UCSD-AML1 (cell line): Measurements from ENCODE around the gene GABRB1.

ENCODE experiments used
- DNase-seq: peaks from one replicate; lab custom pipeline; 2025; ENCODE audit not compliant: unreplicated experiment; lab: John Stamatoyannopoulos, UW

The GABRB1 gene

GRCh38 chr4:47045261-47045660 is 13.9 kb downstream of the GABRB1 start:
- no peak for DNase-seq

GRCh38 chr4:47049347-47049746 is 18.0 kb downstream of the GABRB1 start:
- no peak for DNase-seq

GRCh38 chr4:47050761-47051725 is 19.7 kb downstream of the GABRB1 start:
- no peak for DNase-seq

GRCh38 chr4:47053485-47053884 is 22.1 kb downstream of the GABRB1 start:
- no peak for DNase-seq

GRCh38 chr4:47054130-47054529 is 22.8 kb downstream of the GABRB1 start:
- DNase-seq: no peak

GRCh38 chr4:47057991-47058390 is 26.6 kb downstream of the GABRB1 start:
- no peak for DNase-seq

GRCh38 chr4:47060561-47060960 is 29.2 kb downstream of the GABRB1 start:
- no peak for DNase-seq

- no peak for DNase-seq
Measured at GRCh38 chr4:47061435-47061834, 30.1 kb downstream of the GABRB1 start.

GRCh38 chr4:47065051-47065481 is 33.7 kb downstream of the GABRB1 start:
- no peak for DNase-seq

GRCh38 chr4:47068986-47069385 is 37.6 kb downstream of the GABRB1 start:
- DNase-seq: no peak

- DNase-seq: no peak
Measured at GRCh38 chr4:47071901-47072341, 40.6 kb downstream of the GABRB1 start.

- no peak for DNase-seq
Measured at GRCh38 chr4:47073647-47074046, 42.3 kb downstream of the GABRB1 start.

- no peak for DNase-seq
Measured at GRCh38 chr4:47074816-47075215, 43.4 kb downstream of the GABRB1 start.

- no peak for DNase-seq
Measured at GRCh38 chr4:47075262-47075661, 43.9 kb downstream of the GABRB1 start.

GRCh38 chr4:47075919-47076318 is 44.6 kb downstream of the GABRB1 start:
- DNase-seq: no peak

GRCh38 chr4:47084111-47084510 is 52.7 kb downstream of the GABRB1 start:
- no peak for DNase-seq

GRCh38 chr4:47084795-47085194 is 53.4 kb downstream of the GABRB1 start:
- no peak for DNase-seq

- DNase-seq: no peak
Measured at GRCh38 chr4:47088298-47088697, 56.9 kb downstream of the GABRB1 start.

- DNase-seq: no peak
Measured at GRCh38 chr4:47095884-47096283, 64.5 kb downstream of the GABRB1 start.

- DNase-seq: no peak
Measured at GRCh38 chr4:47101453-47101852, 70.1 kb downstream of the GABRB1 start.

GRCh38 chr4:47104986-47105385 is 73.6 kb downstream of the GABRB1 start:
- DNase-seq: no peak

GRCh38 chr4:47106561-47106960 is 75.2 kb downstream of the GABRB1 start:
- DNase-seq: no peak

GRCh38 chr4:47109379-47109778 is 78.0 kb downstream of the GABRB1 start:
- no peak for DNase-seq
